ENCODE data around the gene CENPP. TPM values are rescaled to one million over a fixed set of nuclear protein-coding genes. Genes with fewer than 3 reads are reported as not detected.

Gene CENPP
- total RNA-seq, 1 donor from 2014 or later: 5.7 TPM

GRCh38 chr9:92635760-92636159, 310.0 kb downstream of the CENPP start:
- no peak for TF ChIP-seq CTCF (IDR thresholded peaks at IDR 0.05; ENCODE audit: partially characterized antibody, unreplicated experiment)
- H3K4me3 Mint-ChIP-seq (ENCODE audit: unreplicated experiment): no peak overlapping the region
- peaks cover 2% of the 10 kb centered on the region for H3K27me3 Mint-ChIP-seq (ENCODE audit: unreplicated experiment)
- no peak for DNase-seq
- H3K36me3 Mint-ChIP-seq (ENCODE audit: unreplicated experiment): no peaks in the 10 kb centered on the region
- no peak overlapping the region for H3K27ac Mint-ChIP-seq (ENCODE audit: unreplicated experiment)
- peaks cover 2% of the 10 kb centered on the region for H3K4me1 Mint-ChIP-seq (ENCODE audit: low read depth, unreplicated experiment)
- peaks cover 2% of the 10 kb centered on the region for H3K9me3 Mint-ChIP-seq (ENCODE audit: unreplicated experiment)

GRCh38 chr9:92636627-92637026, 310.9 kb downstream of the CENPP start:
- Mint-ChIP-seq H3K27me3 (ENCODE audit: unreplicated experiment) (peaks cover 2% of the 10 kb centered on the region), H3K4me1 (ENCODE audit: low read depth, unreplicated experiment) (peaks cover 2% of the 10 kb centered on the region), H3K4me3 (ENCODE audit: unreplicated experiment) (no peak overlapping the region), H3K27ac (ENCODE audit: unreplicated experiment) (no peak overlapping the region), H3K36me3 (ENCODE audit: unreplicated experiment) (no peaks in the 10 kb centered on the region), H3K9me3 (ENCODE audit: unreplicated experiment) (peaks cover 2% of the 10 kb centered on the region)
- TF ChIP-seq CTCF (IDR thresholded peaks at IDR 0.05; ENCODE audit: partially characterized antibody, unreplicated experiment): no peak
- DNase-seq: no peak

GRCh38 chr9:92637326-92637725, 311.6 kb downstream of the CENPP start:
- peaks cover 5% of the 10 kb centered on the region for H3K27me3 Mint-ChIP-seq (ENCODE audit: unreplicated experiment)
- no peak overlapping the region for H3K27ac Mint-ChIP-seq (ENCODE audit: unreplicated experiment)
- H3K9me3 Mint-ChIP-seq (ENCODE audit: unreplicated experiment): peaks cover 2% of the 10 kb centered on the region
- no peak for TF ChIP-seq CTCF (IDR thresholded peaks at IDR 0.05; ENCODE audit: partially characterized antibody, unreplicated experiment)
- DNase-seq: no peak
- H3K4me3 Mint-ChIP-seq (ENCODE audit: unreplicated experiment): no peak overlapping the region
- H3K4me1 Mint-ChIP-seq (ENCODE audit: low read depth, unreplicated experiment): peaks cover 2% of the 10 kb centered on the region
- no peaks in the 10 kb centered on the region for H3K36me3 Mint-ChIP-seq (ENCODE audit: unreplicated experiment)

- H3K27me3 Mint-ChIP-seq (ENCODE audit: unreplicated experiment): peaks cover 5% of the 10 kb centered on the region
- peaks cover 2% of the 10 kb centered on the region for H3K4me1 Mint-ChIP-seq (ENCODE audit: low read depth, unreplicated experiment)
- peaks cover 2% of the 10 kb centered on the region for H3K9me3 Mint-ChIP-seq (ENCODE audit: unreplicated experiment)
Measured at GRCh38 chr9:92637886-92638620, 312.3 kb downstream of the CENPP start.

More at GRCh38 chr9:92637886-92638620, 312.3 kb downstream of the CENPP start:
- Mint-ChIP-seq H3K36me3 (ENCODE audit: unreplicated experiment) (no peaks in the 10 kb centered on the region), H3K27ac (ENCODE audit: unreplicated experiment) (no peak overlapping the region), H3K4me3 (ENCODE audit: unreplicated experiment) (no peak overlapping the region)
- no peak for TF ChIP-seq CTCF (IDR thresholded peaks at IDR 0.05; ENCODE audit: partially characterized antibody, unreplicated experiment)
- no peak for DNase-seq
